ENCODE results near the gene TNRC6C. TPM values are rescaled to one million over a fixed set of nuclear protein-coding genes. Genes with fewer than 3 reads are reported as not detected.

Gene TNRC6C
- total and polyA plus RNA-seq, 9 of the 15 experiments (the other 6 are each of a cell fraction or from before 2014, with no cell fraction given) = 0.20 to 4.9 (median 2.3) TPM

- H3K27ac ChIP-seq (ENCODE audit: extremely low read depth, low read depth, low read length) = no peak overlapping the region
- POLR2A ChIA-PET = no interaction called here
- H3K9me3 ChIP-seq (replicated peaks; ENCODE audit: control insufficient read depth, insufficient read depth, low read depth, low read length) = no peaks in the 10 kb centered on the region
- in situ Hi-C loops (cut with MboI) (no loop called here), intact Hi-C loops (cut with micrococcal nuclease) (no loop called here)
- ATAC-seq (no peak), DNase-seq (ENCODE audit: extremely low read depth in 1 of 4, low spot score in 3 of 4) (no peak), FAIRE-seq (no peak)
- peaks cover 22% of the 10 kb centered on the region for H4K20me1 ChIP-seq (replicated peaks; ENCODE audit: control insufficient read depth, insufficient read depth, low read length)
- BruUV-seq (replicated peaks) = no TSS peak
- TF ChIP-seq ZBTB8A (IDR thresholded peaks at IDR 0.05; ENCODE audit: partially characterized antibody) = no peak
- no peak for TF ChIP-seq NR1H2 (CRISPR knock-in tag; IDR thresholded peaks at IDR 0.05)
- TF ChIP-seq GABPA (tag; conservative IDR thresholded peaks at IDR 0.05; ENCODE audit: low read depth) = no peak
- TF ChIP-seq ZNF696 (CRISPR knock-in tag; conservative IDR thresholded peaks at IDR 0.05) = no peak
- TF ChIP-seq E4F1 (CRISPR knock-in tag; IDR thresholded peaks at IDR 0.05; ENCODE audit: borderline replicate concordance) = no peak
- no peak for TF ChIP-seq ZNF584 (CRISPR knock-in tag; IDR thresholded peaks at IDR 0.05; ENCODE audit: low read depth)
- TF ChIP-seq, protein P1, sequence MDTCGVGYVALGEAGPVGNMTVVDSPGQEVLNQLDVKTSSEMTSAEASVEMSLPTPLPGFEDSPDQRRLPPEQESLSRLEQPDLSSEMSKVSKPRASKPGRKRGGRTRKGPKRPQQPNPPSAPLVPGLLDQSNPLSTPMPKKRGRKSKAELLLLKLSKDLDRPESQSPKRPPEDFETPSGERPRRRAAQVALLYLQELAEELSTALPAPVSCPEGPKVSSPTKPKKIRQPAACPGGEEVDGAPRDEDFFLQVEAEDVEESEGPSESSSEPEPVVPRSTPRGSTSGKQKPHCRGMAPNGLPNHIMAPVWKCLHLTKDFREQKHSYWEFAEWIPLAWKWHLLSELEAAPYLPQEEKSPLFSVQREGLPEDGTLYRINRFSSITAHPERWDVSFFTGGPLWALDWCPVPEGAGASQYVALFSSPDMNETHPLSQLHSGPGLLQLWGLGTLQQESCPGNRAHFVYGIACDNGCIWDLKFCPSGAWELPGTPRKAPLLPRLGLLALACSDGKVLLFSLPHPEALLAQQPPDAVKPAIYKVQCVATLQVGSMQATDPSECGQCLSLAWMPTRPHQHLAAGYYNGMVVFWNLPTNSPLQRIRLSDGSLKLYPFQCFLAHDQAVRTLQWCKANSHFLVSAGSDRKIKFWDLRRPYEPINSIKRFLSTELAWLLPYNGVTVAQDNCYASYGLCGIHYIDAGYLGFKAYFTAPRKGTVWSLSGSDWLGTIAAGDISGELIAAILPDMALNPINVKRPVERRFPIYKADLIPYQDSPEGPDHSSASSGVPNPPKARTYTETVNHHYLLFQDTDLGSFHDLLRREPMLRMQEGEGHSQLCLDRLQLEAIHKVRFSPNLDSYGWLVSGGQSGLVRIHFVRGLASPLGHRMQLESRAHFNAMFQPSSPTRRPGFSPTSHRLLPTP (IDR thresholded peaks at IDR 0.05; ENCODE audit: borderline replicate concordance, extremely low read depth, insufficient read length) = no peak
- TF ChIP-seq EWSR1 (IDR thresholded peaks at IDR 0.05; ENCODE audit: borderline replicate concordance, low read depth, partially characterized antibody) = no peak
- TF ChIP-seq SETDB1 (IDR thresholded peaks at IDR 0.05; ENCODE audit: low read length) = no peak
- no peak for TF ChIP-seq POLR2G (IDR thresholded peaks at IDR 0.05; ENCODE audit: low read depth, low read length)
- TF ChIP-seq RCOR1 (IDR thresholded peaks at IDR 0.05; ENCODE audit: borderline replicate concordance in 1 of 2, low read depth in 2 of 2, low read length in 2 of 2) = no peak
- WGBS (ENCODE audit: insufficient coverage, low coverage, missing lambda C conversion rate) = 88% methylated on average over 4 of the region's 4 CpGs
- no peaks in the 10 kb centered on the region for H3K9me1 ChIP-seq (ENCODE audit: control insufficient read depth, insufficient read depth, low read length)
- no peaks in the 10 kb centered on the region for H3K36me3 ChIP-seq (ENCODE audit: control insufficient read depth, insufficient read depth, low read length)
- H3K4me2 ChIP-seq (ENCODE audit: insufficient read depth, low read length) = no peak overlapping the region
- peaks cover 6 to 13% of the 10 kb centered on the region in 2 experiments; a peak in 3 of 5 replicates for H3K27me3 ChIP-seq (ENCODE audit: control insufficient read depth in 2 of 2, insufficient read depth in 2 of 2, low read length in 2 of 2)
- H3K4me1 ChIP-seq (replicated peaks in 1 of 2; ENCODE audit: control insufficient read depth in 2 of 2, insufficient read depth in 2 of 2, low read length in 2 of 2) = peaks cover 19% of the 10 kb centered on the region in 2 experiments; a peak in 4 of 5 replicates
- H3K4me3 ChIP-seq = no peak overlapping the region
- CTCF ChIA-PET (ENCODE audit: low intra/inter-chr PET ratio) = no interaction called here
- H2AFZ ChIP-seq (ENCODE audit: low read depth, low read length) = no peak overlapping the region
- peaks cover 47% of the 10 kb centered on the region for H3K79me2 ChIP-seq (ENCODE audit: control insufficient read depth, insufficient read depth, low read length)
- H3K9ac ChIP-seq (ENCODE audit: insufficient read depth in 1 of 2, low read depth in 2 of 2, low read length in 2 of 2) = no peak overlapping the region
Observed at GRCh38 chr17:77961741-77962140, 3.2 kb downstream of the TNRC6C start.
